ENCODE data around the gene ZNF91.
"Not testable (repeated sequence)": the region's sequence is repeated elsewhere in the genome, so short reads cannot be mapped to it uniquely, and the experiment has no call there.

- TF ChIP-seq, protein P1, sequence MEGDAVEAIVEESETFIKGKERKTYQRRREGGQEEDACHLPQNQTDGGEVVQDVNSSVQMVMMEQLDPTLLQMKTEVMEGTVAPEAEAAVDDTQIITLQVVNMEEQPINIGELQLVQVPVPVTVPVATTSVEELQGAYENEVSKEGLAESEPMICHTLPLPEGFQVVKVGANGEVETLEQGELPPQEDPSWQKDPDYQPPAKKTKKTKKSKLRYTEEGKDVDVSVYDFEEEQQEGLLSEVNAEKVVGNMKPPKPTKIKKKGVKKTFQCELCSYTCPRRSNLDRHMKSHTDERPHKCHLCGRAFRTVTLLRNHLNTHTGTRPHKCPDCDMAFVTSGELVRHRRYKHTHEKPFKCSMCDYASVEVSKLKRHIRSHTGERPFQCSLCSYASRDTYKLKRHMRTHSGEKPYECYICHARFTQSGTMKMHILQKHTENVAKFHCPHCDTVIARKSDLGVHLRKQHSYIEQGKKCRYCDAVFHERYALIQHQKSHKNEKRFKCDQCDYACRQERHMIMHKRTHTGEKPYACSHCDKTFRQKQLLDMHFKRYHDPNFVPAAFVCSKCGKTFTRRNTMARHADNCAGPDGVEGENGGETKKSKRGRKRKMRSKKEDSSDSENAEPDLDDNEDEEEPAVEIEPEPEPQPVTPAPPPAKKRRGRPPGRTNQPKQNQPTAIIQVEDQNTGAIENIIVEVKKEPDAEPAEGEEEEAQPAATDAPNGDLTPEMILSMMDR (IDR thresholded peaks at IDR 0.05): not testable (repeated sequence)
- not testable (repeated sequence) for TF ChIP-seq POLR2AphosphoS5, POLR2A (IDR thresholded peaks at IDR 0.05)
Observed at GRCh38 chr19:23319571-23319970, 75.7 kb downstream of the ZNF91 start.

Measured in breast epithelium (tissue), 3 donors.